ENCODE measurements around the gene PORCN. TPM values are rescaled to one million over a fixed set of nuclear protein-coding genes. Genes with fewer than 3 reads are reported as not detected.

The PORCN gene
- total and polyA plus RNA-seq, 9 of the 15 experiments (the other 6 are each of a cell fraction or from before 2014, with no cell fraction given): 0.34 to 5.1 (median 2.8) TPM

DNA sequence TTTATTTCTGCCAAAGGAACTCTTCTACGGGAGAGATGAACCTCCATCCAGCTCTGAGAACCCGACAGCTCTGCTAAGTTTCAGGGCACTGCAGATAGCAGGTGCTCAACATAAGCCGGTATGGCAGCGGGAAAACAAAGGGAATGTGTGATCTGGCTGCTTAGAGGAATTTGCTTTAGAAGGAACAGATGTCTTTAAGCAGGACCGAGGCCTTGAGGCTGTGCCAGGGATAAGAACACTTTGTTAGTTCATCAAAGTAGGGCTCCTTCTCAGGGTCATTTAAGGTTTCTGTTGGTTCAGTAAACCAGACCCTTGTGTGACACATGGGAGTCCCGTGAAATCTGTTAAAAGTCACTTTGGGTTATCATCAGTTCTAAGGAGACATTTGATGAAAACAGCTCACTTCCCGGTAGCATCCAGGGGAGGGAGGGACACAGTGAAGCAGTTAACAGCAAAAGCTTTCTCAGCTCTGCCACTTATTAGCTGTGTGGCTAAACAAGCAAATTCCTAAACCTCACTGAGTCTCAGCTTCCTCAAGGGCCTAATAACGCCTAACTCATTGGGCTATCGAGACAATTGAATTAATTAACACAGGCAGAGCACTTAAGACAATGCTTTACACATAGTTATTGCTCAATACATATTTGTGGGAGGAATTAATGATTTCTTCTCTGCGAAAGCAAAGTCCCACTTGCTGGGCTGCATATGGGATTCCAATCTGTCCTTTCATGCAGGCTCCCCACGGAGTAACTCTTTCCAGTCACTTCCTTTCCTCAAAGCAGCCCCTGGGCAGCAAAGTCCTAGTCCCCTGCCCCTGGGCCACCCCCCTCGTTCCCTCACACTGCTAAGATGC lies 35.7 kb upstream of the PORCN start:
- POLR2A ChIA-PET: interaction anchor here (0.6 kb wide), 1 partner anchor 15 kb away, joined by 3 read pairs; no protein-coding TSS in a partner anchor
- WGBS (ENCODE audit: insufficient coverage, low coverage, missing lambda C conversion rate): 45% methylated on average over 11 of the region's 12 CpGs
- no TSS peak for BruUV-seq (replicated peaks)
- FAIRE-seq (no peak), DNase-seq (ENCODE audit: extremely low read depth in 1 of 4, low spot score in 3 of 4) (no peak), ATAC-seq (no peak)
- Histone ChIP-seq H2AFZ (ENCODE audit: low read depth, low read length) (no peak overlapping the region), H3K9me1 (ENCODE audit: control insufficient read depth, insufficient read depth, low read length) (peaks cover 4% of the 10 kb centered on the region), H3K36me3 (ENCODE audit: control insufficient read depth, insufficient read depth, low read length) (peaks cover 9% of the 10 kb centered on the region; the same call in 2 of the 3 replicates), H3K9ac (ENCODE audit: insufficient read depth in 1 of 2, low read depth in 2 of 2, low read length in 2 of 2) (peak overlapping the region in 1 of 2 experiments; percentile 56; a peak in 1 of 4 replicates), H3K4me3 (no peak overlapping the region), H3K79me2 (ENCODE audit: control insufficient read depth, insufficient read depth, low read length) (peaks cover 52% of the 10 kb centered on the region), H3K27me3 (ENCODE audit: control insufficient read depth in 2 of 2, insufficient read depth in 2 of 2, low read length in 2 of 2) (no peaks in the 10 kb centered on the region), H4K20me1 (replicated peaks; ENCODE audit: control insufficient read depth, insufficient read depth, low read length) (no peaks in the 10 kb centered on the region), H3K4me2 (ENCODE audit: insufficient read depth, low read length) (no peak overlapping the region), H3K4me1 (replicated peaks in 1 of 2; ENCODE audit: control insufficient read depth in 2 of 2, insufficient read depth in 2 of 2, low read length in 2 of 2) (peaks cover 25 to 43% of the 10 kb centered on the region in 2 experiments; a peak in 4 of 5 replicates), H3K27ac (ENCODE audit: extremely low read depth, low read depth, low read length) (no peak overlapping the region), H3K9me3 (replicated peaks; ENCODE audit: control insufficient read depth, insufficient read depth, low read depth, low read length) (no peaks in the 10 kb centered on the region)
- intact Hi-C loops (cut with micrococcal nuclease): no loop called here
- in situ Hi-C loops (cut with MboI): no loop called here
- CTCF ChIA-PET (ENCODE audit: low intra/inter-chr PET ratio): interaction anchor here (0.6 kb wide), 1 partner anchor 22 kb away, joined by 3 read pairs; no protein-coding TSS in a partner anchor
- TF ChIP-seq, protein P1, sequence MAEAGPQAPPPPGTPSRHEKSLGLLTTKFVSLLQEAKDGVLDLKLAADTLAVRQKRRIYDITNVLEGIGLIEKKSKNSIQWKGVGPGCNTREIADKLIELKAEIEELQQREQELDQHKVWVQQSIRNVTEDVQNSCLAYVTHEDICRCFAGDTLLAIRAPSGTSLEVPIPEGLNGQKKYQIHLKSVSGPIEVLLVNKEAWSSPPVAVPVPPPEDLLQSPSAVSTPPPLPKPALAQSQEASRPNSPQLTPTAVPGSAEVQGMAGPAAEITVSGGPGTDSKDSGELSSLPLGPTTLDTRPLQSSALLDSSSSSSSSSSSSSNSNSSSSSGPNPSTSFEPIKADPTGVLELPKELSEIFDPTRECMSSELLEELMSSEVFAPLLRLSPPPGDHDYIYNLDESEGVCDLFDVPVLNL (CRISPR knock-in tag; IDR thresholded peaks at IDR 0.05; ENCODE audit: low read depth): no peak
- TF ChIP-seq, protein P2, sequence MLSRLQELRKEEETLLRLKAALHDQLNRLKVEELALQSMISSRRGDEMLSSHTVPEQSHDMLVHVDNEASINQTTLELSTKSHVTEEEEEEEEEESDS (CRISPR knock-in tag; IDR thresholded peaks at IDR 0.05): no peak
- TF ChIP-seq PYGO2 (tag; IDR thresholded peaks at IDR 0.05) (no peak), CEBPB (tag; IDR thresholded peaks at IDR 0.05) (peak; percentile 64), CEBPG (CRISPR knock-in tag; IDR thresholded peaks at IDR 0.05) (no peak), CEBPG (tag; conservative IDR thresholded peaks at IDR 0.05 in 1 of 2, IDR thresholded peaks at IDR 0.05 in 1 of 2) (0 out of 4 replicates have a peak, but pooled peaks have one; percentile 25 to 37), MCM7 (IDR thresholded peaks at IDR 0.05) (no peak), ADNP (tag; IDR thresholded peaks at IDR 0.05) (no peak)
